Measurements from ENCODE around the gene PCNX1. TPM values are rescaled to one million over a fixed set of nuclear protein-coding genes. Genes with fewer than 3 reads are reported as not detected.

Gene PCNX1
- total RNA-seq, 1 donor from 2014 or later = 68.8 TPM

DNA sequence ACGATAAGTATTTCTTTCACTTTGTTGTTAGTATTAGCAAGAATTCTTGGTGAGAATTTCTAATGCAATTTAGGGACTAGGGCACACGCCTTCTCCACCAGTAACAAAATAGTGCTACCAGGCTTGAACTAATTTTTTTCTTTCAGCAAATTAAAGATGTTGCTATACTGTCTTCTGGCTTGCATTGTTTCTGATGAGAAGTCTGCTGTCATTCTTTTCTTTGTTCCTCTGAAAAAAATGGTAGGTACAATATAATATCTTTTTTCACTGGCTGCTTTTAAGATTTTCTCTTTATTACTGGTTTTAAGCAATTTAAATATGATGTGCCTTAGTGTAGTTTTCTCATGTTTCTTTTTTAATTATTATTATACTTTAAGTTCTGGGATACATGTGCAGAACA, 171.2 kb downstream of the PCNX1 start:
- Mint-ChIP-seq H3K4me1 (ENCODE audit: unreplicated experiment) (no peaks in the 10 kb centered on the region), H3K27me3 (ENCODE audit: unreplicated experiment) (peaks cover 2% of the 10 kb centered on the region), H3K4me3 (ENCODE audit: unreplicated experiment) (no peak overlapping the region), H3K9me3 (ENCODE audit: unreplicated experiment) (no peaks in the 10 kb centered on the region), H3K36me3 (ENCODE audit: low read depth, unreplicated experiment) (peaks cover 69% of the 10 kb centered on the region), H3K27ac (ENCODE audit: unreplicated experiment) (no peak overlapping the region)
- TF ChIP-seq, protein P1, sequence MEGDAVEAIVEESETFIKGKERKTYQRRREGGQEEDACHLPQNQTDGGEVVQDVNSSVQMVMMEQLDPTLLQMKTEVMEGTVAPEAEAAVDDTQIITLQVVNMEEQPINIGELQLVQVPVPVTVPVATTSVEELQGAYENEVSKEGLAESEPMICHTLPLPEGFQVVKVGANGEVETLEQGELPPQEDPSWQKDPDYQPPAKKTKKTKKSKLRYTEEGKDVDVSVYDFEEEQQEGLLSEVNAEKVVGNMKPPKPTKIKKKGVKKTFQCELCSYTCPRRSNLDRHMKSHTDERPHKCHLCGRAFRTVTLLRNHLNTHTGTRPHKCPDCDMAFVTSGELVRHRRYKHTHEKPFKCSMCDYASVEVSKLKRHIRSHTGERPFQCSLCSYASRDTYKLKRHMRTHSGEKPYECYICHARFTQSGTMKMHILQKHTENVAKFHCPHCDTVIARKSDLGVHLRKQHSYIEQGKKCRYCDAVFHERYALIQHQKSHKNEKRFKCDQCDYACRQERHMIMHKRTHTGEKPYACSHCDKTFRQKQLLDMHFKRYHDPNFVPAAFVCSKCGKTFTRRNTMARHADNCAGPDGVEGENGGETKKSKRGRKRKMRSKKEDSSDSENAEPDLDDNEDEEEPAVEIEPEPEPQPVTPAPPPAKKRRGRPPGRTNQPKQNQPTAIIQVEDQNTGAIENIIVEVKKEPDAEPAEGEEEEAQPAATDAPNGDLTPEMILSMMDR (IDR thresholded peaks at IDR 0.05; ENCODE audit: unreplicated experiment) = no peak
- no peak for DNase-seq (ENCODE audit: low spot score)

DNA sequence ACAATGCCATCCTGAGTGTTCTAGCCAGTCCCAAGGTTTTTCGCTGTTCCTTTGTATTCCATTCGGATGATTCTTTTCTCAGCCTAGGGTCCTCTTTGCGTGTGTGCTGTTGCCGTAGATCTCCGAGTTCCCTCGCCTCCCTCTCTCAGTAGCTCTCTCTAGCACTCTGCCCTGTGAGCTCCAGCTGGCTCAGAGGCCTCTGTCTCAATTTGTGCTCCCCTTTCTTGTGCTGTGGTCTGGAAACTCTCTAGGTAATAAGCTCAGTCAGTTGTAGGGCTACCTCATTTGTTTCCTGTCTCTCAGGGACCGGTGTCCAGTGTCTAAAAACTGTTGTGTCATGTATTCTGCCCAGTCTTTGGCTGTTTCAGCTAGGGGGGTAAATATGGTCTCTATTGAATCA, 179.3 kb downstream of the PCNX1 start:
- no peak for DNase-seq (ENCODE audit: low spot score)
- Mint-ChIP-seq H3K4me1 (ENCODE audit: unreplicated experiment) (peaks cover 5% of the 10 kb centered on the region), H3K27me3 (ENCODE audit: unreplicated experiment) (peaks cover 2% of the 10 kb centered on the region), H3K9me3 (ENCODE audit: unreplicated experiment) (no peaks in the 10 kb centered on the region), H3K4me3 (ENCODE audit: unreplicated experiment) (no peak overlapping the region), H3K36me3 (ENCODE audit: low read depth, unreplicated experiment) (peaks cover 36% of the 10 kb centered on the region), H3K27ac (ENCODE audit: unreplicated experiment) (peak overlapping the region; percentile 51)
- TF ChIP-seq, protein P1 (IDR thresholded peaks at IDR 0.05; ENCODE audit: unreplicated experiment) = no peak

GRCh38 chr14:71089971-71090370, 182.7 kb downstream of the PCNX1 start:
- H3K4me3 Mint-ChIP-seq (ENCODE audit: unreplicated experiment) = no peak overlapping the region
- H3K4me1 Mint-ChIP-seq (ENCODE audit: unreplicated experiment) = peaks cover 12% of the 10 kb centered on the region
- no peaks in the 10 kb centered on the region for H3K9me3 Mint-ChIP-seq (ENCODE audit: unreplicated experiment)
- H3K27me3 Mint-ChIP-seq (ENCODE audit: unreplicated experiment) = peaks cover 2% of the 10 kb centered on the region
- TF ChIP-seq, protein P1 (IDR thresholded peaks at IDR 0.05; ENCODE audit: unreplicated experiment) = no peak
- peaks cover 33% of the 10 kb centered on the region for H3K36me3 Mint-ChIP-seq (ENCODE audit: low read depth, unreplicated experiment)
- DNase-seq (ENCODE audit: low spot score) = no peak
- H3K27ac Mint-ChIP-seq (ENCODE audit: unreplicated experiment) = no peak overlapping the region

- Mint-ChIP-seq H3K9me3 (ENCODE audit: unreplicated experiment) (no peaks in the 10 kb centered on the region), H3K36me3 (ENCODE audit: low read depth, unreplicated experiment) (peaks cover 38% of the 10 kb centered on the region), H3K27ac (ENCODE audit: unreplicated experiment) (no peak overlapping the region), H3K4me3 (ENCODE audit: unreplicated experiment) (no peak overlapping the region), H3K27me3 (ENCODE audit: unreplicated experiment) (no peaks in the 10 kb centered on the region), H3K4me1 (ENCODE audit: unreplicated experiment) (peaks cover 10% of the 10 kb centered on the region)
- no peak for DNase-seq (ENCODE audit: low spot score)
- TF ChIP-seq, protein P1 (IDR thresholded peaks at IDR 0.05; ENCODE audit: unreplicated experiment) = no peak
Measured at GRCh38 chr14:71094722-71095121, 187.5 kb downstream of the PCNX1 start.

DNA sequence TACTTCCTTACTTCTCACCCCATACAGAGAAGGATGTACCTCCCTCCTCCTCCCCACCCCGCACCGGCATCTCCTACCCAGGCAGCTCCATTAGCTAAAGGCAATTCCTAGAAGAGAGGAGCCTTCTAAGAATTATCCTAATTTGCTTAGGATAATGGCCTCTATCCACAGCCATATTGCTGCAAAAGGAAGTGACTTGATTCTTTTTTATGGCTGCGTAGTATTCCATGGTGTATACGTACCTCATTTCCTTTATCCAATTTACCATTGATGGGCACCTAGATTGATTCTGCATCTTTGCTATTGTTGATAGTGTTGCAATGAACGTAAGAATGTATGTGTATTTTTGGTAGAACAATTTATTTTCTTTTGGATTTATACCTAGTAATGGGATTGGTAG, 189.7 kb downstream of the PCNX1 start:
- peaks cover 9% of the 10 kb centered on the region for H3K4me1 Mint-ChIP-seq (ENCODE audit: unreplicated experiment)
- DNase-seq (ENCODE audit: low spot score) = no peak
- H3K4me3 Mint-ChIP-seq (ENCODE audit: unreplicated experiment) = no peak overlapping the region
- no peaks in the 10 kb centered on the region for H3K9me3 Mint-ChIP-seq (ENCODE audit: unreplicated experiment)
- peaks cover 29% of the 10 kb centered on the region for H3K36me3 Mint-ChIP-seq (ENCODE audit: low read depth, unreplicated experiment)
- no peak overlapping the region for H3K27ac Mint-ChIP-seq (ENCODE audit: unreplicated experiment)
- TF ChIP-seq, protein P1 (IDR thresholded peaks at IDR 0.05; ENCODE audit: unreplicated experiment) = no peak
- no peaks in the 10 kb centered on the region for H3K27me3 Mint-ChIP-seq (ENCODE audit: unreplicated experiment)
